Mucosa of gallbladder (tissue), 1 donor: Measurements from ENCODE around the gene SAMD13. TPM values are rescaled to one million over a fixed set of nuclear protein-coding genes. Genes with fewer than 3 reads are reported as not detected.

Experiments
- DNase-seq: peaks from one replicate; pipeline ENCODE4 v3.0.0-alpha.2; 2020; ENCODE audit warnings: low spot score
- total RNA-seq: library from RNA; stranded (reverse); gene quantifications from one replicate; pipeline ENCODE4 v1.2.1, GENCODE V29; 2021
- donor health status: DM: no; HTN: no; CAD: no.

The SAMD13 gene, protein sequence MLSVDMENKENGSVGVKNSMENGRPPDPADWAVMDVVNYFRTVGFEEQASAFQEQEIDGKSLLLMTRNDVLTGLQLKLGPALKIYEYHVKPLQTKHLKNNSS
- total RNA-seq, result 4.1 TPM

DNA sequence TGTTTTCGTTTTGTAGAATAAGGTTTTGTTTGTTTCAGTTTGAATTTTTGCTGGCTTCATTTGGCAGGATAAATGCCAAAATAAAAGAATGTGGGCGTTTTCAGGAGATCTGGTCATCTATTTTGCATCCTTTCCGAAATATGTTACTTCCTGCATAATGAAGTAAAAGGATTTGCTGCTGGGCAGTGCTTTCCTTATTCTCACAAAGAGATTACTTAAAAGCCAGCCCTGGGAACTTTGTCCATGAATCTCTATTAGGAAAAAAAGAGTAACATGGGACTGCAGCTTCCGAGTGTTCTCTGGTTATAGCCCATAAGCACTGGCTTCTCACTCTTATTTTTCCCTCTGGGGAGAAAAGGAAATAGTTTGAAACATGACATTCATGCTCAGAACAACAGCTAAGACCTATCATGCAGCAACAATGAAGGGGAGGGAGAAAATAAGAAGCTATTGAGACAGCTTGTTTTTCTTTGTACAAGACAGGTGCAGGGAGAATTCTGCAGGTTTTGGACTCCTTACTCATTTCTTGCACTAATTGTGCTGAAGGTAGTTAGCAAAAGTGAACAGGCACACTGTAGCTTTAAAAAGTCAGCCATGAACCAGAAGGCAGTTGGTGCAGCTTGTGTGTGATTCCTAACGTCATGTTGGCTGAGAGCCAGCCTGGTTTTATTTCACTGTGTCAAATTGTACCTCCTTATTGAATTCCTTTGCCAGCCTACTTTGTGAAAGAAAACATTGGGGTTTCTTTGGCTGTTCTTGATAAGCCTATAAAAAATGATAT, at the start of gene SAMD13:
TSS of gene SAMD13 (plus strand) at position 705 of the 781 bp plus-strand sequence. CDS start 1,527 bp downstream, outside the sequence.
- peak; percentile 87 for DNase-seq

DNA sequence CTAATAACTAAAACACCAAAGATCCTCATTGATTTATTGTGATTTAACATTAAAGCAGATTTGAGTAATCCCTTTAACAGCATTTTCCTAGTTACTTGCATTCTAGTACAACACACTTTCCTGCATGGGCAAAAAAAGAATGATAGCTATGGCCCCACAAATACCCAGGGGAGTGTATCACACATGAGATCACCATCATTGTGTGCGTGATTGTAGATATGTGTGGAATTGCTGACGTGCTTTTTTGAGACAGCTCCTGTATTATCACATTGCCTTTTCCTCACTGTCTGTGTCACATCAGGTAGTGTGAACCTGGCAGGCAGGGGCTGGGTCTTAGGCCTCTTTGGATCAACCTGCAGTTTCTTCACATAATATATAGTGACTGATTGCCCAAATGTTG, 48.5 kb upstream of the SAMD13 start:
- DNase-seq, result no peak

DNA sequence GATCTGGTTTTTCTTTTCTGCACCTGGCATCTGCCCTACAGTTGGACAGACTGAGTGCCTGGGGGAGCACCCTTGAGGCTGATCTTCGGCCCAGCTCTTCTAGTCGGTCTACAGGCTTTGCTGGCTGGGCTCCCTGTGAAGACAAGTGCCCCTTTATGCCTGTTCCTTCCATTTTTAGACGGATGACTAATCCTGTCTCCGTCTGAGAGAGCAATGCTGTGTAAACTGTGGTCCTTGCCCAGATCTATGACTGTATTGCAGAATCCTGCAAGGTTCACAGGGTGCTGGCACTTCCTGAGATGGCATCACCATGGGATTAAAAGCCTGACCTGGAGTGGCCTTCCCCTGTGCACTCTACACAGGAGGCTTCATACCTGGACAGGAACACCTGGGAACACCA, 47.6 kb upstream of the SAMD13 start:
- peak; percentile 82 for DNase-seq

DNA sequence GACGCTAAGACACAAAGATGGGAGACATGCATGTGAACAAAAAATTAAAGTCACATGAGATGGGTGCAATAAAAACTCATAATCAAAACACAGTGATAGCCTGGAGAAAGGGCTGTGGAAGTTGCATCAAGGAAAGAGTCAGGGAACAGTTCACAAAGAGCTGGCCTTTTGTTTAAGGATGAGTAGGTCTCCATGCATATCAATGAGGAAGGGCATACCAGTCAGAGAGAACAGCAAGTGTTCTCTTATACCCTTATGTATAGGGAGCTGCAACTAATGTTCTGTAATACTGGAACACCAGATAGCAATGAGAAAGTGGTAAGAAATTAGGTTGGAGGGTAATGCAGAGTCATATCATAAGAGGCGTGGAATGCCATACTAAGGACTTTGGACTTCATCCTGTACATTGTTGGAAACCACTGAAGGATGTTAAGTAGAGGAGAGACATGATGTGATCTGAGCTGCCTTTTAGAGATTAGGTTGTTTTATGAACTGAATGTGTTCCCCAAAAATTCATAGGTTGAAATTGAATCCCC, 46.7 kb upstream of the SAMD13 start:
- DNase-seq, result no peak

DNA sequence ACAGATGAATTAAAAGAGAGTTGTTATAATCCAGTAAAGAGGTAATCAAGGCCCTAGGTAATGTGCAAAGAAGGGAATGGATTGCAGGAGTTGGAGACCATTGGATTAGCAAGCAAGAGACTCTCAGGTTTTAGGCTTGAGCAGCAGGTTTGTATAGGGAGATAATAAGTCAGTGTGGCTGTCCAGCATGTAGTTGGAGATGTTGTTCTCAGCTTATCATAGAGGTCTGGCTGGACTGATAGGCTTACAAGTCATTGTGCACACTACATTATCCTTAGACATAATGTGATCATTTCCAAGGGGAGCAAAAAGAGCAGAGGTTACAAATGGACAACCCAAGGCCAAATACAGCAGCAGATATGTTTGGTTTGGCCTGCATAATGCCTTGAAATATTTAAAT, 45.9 kb upstream of the SAMD13 start:
- DNase-seq, result no peak

DNA sequence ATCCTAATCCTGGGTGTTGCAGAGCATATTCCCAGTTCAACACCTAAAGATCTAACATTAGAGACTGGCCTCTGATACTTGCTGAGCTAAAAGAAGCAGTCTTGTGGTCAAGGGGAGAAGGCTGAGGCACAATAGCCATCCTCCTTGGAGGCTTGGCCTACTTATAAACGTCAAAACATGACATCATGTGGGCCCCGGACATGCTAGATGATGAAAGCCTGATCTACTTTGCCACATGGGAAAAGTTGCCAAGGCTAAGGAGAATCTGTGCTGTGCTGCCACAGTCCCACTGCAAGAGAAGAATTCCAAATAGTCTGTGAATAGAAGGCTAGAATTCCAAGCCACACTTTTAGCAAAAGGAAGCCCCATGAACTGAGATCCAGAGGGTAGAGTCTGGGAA, 43.9 kb upstream of the SAMD13 start:
- no peak for DNase-seq

DNA sequence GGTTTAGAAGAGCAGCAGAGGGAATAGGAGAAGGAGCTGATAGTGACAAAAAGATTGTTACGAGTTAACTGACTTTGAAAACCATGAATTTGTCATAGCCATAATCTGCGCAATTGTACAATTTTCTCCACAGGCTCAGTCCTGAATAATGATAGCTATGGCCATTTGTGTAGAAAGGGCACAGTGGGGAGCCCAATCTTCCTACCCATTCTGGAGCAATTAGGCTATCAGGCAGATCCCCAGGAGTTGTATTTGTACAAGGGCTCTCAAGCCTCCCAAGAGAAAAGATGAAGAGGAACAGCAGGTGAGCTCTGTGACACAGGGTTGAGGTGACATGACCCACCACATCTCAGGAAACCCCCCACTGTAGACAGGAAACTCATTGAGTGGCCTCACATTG, 42.1 kb upstream of the SAMD13 start:
- no peak for DNase-seq

DNA sequence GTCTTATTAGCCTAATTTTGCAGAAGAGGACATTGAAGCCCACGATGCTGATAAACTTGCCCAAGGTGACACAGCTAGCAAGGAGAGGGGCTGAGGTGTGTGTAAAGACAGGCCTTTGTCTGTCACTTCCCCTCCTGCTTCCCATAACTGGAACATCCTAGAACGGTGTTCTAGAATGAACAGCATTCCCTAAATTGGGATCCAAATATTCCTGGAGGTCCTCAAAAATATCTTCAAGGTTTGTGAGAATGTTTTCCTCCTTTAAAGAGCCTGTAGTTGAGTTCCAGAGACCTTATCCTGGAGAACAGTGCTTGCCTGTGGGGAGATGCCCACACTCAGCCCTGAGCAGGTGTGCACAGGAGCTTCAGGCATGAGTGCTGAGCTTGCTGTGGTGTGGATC, 41.5 kb upstream of the SAMD13 start:
- no peak for DNase-seq

DNA sequence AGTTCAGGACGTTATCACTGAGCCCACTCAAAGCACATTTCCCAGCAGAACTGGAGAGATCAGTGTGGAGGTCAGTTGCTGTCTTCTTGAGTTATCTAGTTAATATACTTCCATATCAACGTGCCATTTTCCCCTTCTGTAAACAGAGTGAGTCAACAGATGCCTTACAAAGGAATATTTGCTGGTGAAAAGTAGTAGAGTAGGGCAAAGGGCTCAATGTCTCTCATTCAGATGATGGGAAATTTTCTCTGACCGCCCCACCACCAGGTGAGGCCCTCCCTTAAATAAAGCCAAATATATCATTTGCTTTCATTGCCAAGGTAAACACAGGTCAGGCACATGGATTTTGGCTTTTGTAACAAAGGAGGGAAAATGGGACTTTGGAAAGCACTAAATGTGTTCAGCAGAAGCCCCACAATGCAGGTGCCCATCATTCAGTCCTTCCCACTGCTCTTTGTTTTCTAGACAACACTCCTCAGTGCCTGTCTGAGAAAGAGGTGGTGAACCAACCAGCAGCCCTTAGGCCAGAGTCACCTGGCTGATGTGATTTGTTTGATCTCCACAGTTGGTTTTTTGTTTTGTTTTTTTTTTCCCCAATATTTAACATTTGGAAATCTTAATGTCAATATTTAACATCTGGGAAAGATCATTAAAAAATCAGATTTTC, 40.5 kb upstream of the SAMD13 start:
- DNase-seq, result no peak

DNA sequence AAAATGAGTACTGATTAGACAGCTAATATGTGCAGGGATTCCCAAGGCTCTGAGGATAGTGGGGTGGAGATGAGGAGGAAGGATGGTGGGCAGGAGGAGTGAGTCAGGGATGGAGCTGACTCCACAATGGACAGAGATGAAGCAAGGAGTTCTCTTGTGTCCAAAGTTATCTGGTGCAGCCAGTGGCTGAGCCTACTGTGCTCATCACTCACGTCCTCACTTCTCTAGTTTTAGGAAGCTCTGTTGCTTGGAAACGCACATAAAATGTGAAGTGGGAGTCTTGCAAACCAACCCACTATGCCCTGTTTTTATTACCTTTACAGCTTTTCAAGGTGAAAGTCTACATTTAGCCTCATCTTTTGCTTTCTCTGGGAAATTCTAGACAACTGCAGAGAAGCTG, 36.5 kb upstream of the SAMD13 start:
- no peak for DNase-seq

DNA sequence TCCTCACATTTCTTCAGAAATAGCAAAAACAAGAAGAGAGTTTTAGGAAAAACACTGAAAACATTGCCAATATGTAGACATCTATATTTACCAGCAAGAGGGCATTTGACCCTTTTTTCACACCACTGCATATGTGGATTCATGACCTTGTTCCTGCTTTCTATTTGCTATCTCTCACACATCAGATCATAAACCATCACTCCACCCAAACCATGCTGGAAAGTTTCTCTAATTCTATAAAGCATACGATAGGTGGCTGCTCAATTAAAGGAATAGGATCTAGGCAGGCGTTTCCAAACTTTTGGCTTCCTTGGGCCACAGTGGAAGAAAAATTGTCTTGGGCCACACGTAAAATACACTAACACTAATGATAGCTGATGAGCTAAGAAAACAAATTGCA, 35.6 kb upstream of the SAMD13 start:
- no peak for DNase-seq

DNA sequence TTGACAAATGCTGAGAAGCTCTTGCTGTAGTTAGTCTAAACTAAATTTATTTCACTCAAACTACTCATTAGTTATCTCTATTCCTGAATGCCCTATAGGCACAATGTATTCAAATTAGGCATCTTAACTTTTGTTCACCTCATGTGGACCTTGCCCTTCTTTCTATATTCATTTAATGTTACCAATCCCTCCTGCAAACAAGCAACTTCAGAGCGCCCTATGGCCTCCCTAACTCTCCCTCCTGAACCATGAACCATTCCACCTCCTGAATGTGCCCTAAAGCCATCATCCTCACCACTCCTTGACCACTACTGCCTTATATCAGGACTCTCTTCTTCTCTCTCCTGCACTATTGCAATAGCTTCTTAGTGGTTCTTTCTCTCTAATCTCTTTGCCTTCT, 34.8 kb upstream of the SAMD13 start:
- no peak for DNase-seq

DNA sequence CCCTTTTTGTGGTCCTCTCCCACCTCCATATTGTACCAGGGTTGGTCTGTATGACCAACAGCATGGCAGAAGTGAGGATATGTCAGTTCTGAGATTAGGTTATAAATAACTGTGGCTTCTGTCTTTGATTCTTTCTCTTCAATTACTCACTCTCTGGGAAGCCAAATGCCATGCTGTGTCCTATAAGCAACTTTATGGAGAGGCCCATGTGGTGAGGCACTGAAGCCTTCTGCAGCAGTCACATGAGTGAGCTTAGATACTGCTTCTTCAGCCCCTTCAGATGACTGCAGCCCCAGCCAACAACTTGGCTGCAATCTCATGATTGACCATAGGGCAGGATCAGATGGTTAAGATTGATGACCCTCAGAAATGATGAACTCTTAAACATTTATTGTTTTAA, 34.0 kb upstream of the SAMD13 start:
- DNase-seq, result no peak

DNA sequence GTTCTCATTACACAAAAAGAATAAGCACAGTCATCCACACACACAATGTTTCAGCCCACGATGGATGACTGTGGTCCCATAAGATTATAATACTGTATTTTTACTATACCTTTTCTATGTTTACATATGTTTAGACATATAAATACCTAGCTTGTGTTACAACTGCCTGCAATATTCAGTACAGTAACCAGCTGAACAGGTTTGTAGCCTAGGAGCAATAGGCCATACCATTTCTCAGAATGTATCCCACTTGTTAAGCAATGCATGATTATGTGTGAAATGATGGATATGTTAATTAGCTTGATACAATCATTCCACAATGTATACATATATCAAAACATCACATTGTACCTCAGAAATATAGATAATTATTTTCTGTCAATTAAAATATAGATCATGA, 33.2 kb upstream of the SAMD13 start:
- DNase-seq, result no peak

DNA sequence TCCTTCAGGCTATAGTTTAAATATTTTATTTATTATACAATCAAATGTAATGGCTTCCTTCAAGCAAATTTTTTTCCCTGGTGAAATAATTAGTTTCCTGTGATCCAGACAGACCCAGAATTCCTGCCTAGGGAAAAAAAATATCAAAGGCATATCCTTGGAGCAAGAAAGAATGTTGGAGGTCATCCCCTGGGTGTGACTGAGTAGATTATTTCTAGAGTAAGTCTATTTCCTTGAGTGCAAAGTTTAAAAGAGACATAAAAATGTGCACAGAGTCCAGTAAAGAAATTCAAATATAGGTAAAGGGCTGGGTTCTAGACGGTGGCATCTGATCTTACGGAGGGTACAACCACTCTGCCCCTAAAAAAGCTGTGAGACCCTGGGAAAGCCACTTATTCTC, 32.2 kb upstream of the SAMD13 start:
- peak; percentile 44 for DNase-seq

DNA sequence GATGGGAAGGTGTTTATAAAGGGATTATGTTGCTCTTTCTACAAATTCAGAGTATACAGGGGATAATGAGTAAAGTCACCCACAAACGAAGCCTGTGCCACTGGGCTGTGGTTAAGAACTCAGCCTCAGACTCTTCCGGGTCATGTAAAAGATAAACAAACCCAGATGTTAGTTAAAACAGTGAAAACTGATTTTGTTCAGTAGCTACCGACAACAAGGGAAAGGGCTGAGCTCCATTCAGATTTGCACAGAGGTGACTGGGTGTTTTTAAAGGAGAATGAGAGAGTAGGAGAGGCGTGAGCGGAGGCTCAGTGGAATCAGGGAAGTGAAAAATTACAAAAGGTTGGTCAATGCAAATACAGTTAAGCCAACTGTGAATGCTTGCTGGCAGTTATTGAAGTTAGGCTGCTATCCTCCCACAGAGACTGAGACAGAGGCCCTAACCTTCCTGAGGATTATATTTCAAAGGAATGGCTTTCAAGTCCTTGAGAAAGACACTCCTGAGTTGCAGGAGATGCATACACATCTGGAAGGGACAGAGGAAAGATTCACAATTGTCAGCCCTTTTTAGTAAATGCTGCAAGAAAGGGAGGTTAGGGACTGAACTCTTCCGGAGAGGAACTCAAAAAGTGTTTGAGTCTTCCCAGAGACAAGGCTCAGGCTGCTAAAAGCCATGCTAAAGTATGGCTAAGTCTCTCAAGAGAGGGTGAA, 29.9 kb upstream of the SAMD13 start:
- DNase-seq, result no peak

DNA sequence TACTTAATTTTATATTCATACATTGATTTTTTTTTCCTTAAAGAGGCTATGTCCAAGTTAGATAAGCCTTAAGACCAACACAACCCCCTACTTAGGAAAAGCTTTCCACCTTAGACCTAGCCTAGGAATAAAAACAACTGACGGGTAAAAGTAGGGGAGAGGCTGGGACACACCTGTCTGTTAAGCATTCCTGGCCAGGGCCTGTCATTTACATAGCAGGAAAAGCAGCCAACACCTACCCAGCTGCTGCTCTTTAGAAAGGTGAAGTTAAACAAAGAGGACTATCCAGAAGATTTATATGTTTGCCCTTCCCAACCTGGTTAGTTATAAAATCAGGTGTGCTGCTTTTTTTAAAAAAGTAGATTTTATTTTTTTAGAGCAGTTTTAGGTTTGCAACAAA, 29.1 kb upstream of the SAMD13 start:
- DNase-seq, result peak; percentile 80

DNA sequence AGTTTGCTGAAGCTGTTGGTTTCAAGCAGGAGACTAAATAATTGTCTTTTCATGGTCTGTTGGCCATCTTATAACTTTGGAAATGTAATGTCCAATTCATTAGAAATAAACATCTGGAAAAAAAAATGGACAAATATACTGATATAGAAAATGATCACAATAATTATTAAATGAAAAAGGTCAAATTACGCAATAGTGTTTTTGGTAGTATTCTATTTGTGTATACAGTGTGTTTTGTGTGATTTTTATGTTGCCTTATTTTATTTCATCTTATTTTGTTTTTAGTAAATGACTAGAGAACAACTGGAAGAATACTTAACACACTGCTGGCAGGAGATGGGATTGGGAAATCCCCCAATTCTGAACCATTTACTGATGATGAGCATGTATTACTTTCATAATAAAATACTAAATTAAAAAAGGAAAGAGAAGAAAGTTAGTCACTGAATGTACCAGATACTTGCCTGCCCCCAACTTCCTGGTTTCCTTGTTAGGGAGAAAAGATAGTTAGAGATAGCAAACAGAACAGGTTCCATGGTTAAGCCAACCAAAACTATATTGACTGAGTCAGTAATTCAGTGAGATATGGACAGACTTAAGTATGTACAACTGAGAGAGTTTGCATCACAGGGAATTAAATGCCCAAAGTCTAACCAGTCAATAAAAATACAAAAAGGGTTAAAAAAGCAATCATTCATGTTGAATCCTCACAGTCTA, 24.0 kb upstream of the SAMD13 start:
- no peak for DNase-seq

DNA sequence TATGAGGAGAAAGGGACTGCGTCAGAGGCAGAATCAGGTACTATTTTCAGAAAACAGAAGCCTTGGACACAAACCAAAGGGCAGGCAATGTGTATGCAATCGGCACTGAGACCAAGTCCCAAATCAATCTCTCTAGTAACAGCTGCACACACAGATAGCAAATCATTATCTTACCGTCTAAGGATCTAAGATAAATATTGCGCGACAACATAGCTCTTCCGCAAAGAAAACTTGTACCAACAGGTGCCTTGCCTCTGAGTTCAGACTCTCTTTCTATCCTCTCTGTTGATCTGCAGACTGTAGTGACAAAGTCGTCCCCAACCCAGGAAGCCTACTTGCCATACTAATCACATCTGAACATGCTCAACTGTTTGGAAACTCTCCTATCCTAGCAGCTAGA, 22.6 kb upstream of the SAMD13 start:
- peak; percentile 42 for DNase-seq

DNA sequence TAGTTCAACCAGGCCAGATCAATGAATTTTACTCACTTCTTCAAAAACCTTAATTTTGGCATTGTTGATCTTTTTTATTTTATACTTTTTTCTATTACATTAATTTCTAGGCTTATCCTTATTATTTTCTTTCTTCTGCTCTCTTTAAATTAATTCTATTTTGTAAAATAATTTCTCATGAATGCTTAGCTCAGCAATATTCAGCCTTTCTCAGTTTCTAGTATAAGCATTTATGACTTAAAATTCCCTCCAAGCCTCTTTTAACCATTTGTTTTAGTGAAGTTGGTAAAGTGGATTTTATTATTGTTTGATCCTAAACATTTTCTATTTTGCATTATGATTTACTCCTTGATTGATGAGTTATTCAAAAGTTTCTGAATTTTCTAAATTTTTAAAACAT, 20.6 kb upstream of the SAMD13 start:
- no peak for DNase-seq

DNA sequence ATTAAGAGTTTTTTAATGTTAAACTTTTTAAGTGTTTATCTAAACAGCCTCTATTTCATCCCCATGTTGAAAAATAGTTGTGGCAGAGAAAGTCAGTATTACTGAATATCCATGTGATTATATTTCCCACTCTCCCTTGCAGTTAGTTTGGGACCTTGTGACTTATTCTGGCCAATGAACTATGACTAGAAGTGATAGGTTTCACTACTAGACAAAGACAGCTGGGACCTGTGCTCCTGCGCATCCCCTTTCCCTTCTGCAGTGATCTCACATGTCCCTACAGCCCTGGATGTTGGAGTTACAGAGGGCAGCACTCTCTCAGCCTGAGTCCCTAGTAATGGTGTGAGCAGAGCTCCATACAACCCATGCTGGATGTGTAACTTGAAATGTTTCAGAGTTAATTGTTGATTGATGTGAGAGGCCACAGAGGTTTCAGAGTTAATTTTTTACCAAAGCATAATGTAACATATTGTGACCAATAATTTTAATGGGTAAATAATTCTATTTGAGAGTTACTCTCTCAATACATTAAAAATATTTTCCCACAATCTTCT, 18.7 kb upstream of the SAMD13 start:
- no peak for DNase-seq
